ENCODE results near the gene OOSP4A. TPM values are rescaled to one million over a fixed set of nuclear protein-coding genes. Genes with fewer than 3 reads are reported as not detected.

The OOSP4A gene
- total and polyA plus RNA-seq, 4 donors, result 0.40 TPM; not detected in 3

DNA sequence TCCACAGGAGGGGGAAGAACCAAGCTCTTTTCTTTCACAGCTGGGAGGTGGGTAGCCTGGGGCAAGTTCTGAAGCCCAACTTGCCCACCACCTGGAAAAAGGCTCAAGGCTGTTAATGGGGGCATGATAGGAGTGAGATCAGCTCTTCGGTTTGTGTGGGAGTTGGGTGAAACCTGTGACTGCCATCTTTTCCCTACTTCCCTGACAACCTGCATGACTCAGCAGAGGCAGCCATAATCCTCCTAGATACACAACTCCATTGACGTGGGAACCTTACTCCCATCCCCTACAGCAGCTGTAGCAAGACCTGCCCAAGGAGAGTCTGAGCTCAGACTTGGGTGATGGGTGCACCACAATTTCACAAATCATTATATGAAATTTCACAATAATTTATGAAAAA lies 39.9 kb downstream of the OOSP4A start:
- Histone ChIP-seq H3K4me3 (no peak overlapping the region), H3K9me3 (ENCODE audit: control insufficient read depth in 4 of 4, insufficient read depth in 3 of 4, low read length in 3 of 4) (peaks cover 0 to 5% (median 0%) of the 10 kb centered on the region in 4 donors), H3K27ac (ENCODE audit: low read depth in 1 of 2, low read length in 1 of 2) (no peak overlapping the region), H3K27me3 (ENCODE audit: control insufficient read depth in 3 of 3, insufficient read depth in 3 of 3, low read length in 2 of 3) (no peaks in the 10 kb centered on the region), H3K36me3 (ENCODE audit: control insufficient read depth in 4 of 4, insufficient read depth in 4 of 4, low read length in 4 of 4) (no peaks in the 10 kb centered on the region), H3K9ac (ENCODE audit: insufficient read depth in 1 of 2, low read length in 2 of 2) (no peak overlapping the region), H3K4me1 (ENCODE audit: control insufficient read depth in 5 of 5, insufficient read depth in 5 of 5, low read length in 5 of 5) (no peaks in the 10 kb centered on the region)
- ATAC-seq (ENCODE audit: insufficient read depth, low FRiP score) (no peak), DNase-seq (no peak)
- TF ChIP-seq CTCF (IDR thresholded peaks at IDR 0.05; ENCODE audit: control extremely low read depth, extremely low read depth), result no peak
- 83 to 85% methylated on average over 2 of the region's 2 CpGs for WGBS, 2 donors

DNA sequence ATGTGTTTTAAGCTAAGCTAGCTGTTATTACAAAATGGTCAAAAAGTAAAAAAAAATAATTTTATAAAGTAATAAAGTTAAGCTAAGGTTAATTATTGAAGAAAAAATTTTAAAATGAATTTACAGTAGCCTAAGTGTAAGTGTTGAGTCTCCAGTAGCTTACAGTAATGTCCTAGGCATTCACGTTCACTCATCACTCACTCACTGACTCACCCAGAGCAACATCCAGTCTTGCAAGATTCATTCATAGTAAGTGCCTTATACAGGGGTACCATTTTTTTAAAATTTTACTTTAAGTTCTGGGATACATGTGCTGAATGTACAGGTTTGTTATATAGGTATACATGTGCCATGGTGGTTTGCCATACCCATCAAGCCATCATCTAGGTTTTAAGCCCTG lies 41.5 kb downstream of the OOSP4A start:
- Histone ChIP-seq H3K27me3 (ENCODE audit: control insufficient read depth in 3 of 3, insufficient read depth in 3 of 3, low read length in 2 of 3) (no peaks in the 10 kb centered on the region), H3K36me3 (ENCODE audit: control insufficient read depth in 4 of 4, insufficient read depth in 4 of 4, low read length in 4 of 4) (no peaks in the 10 kb centered on the region), H3K9ac (ENCODE audit: insufficient read depth in 1 of 2, low read length in 2 of 2) (no peak overlapping the region), H3K27ac (ENCODE audit: low read depth in 1 of 2, low read length in 1 of 2) (no peak overlapping the region), H3K9me3 (ENCODE audit: control insufficient read depth in 4 of 4, insufficient read depth in 3 of 4, low read length in 3 of 4) (peaks cover 0 to 5% (median 0%) of the 10 kb centered on the region in 4 donors), H3K4me3 (no peak overlapping the region), H3K4me1 (ENCODE audit: control insufficient read depth in 5 of 5, insufficient read depth in 5 of 5, low read length in 5 of 5) (no peaks in the 10 kb centered on the region)
- TF ChIP-seq CTCF (IDR thresholded peaks at IDR 0.05; ENCODE audit: control extremely low read depth, extremely low read depth), result no peak
- no peak for DNase-seq
- ATAC-seq (ENCODE audit: insufficient read depth, low FRiP score), result no peak
- 97 to 100% methylated on average over 1 of the region's 1 CpG for WGBS, 2 donors

- no peak for TF ChIP-seq CTCF (IDR thresholded peaks at IDR 0.05; ENCODE audit: control extremely low read depth, extremely low read depth)
- ATAC-seq (ENCODE audit: insufficient read depth, low FRiP score) (no peak), DNase-seq (no peak)
- Histone ChIP-seq H3K27ac (ENCODE audit: low read depth in 1 of 2, low read length in 1 of 2) (no peak within 1 kb of the TSS), H3K27me3 (ENCODE audit: control insufficient read depth in 3 of 3, insufficient read depth in 3 of 3, low read length in 2 of 3) (no peaks in the 10 kb centered on the region), H3K9me3 (ENCODE audit: control insufficient read depth in 4 of 4, insufficient read depth in 3 of 4, low read length in 3 of 4) (no peaks in the 10 kb centered on the region), H3K36me3 (ENCODE audit: control insufficient read depth in 4 of 4, insufficient read depth in 4 of 4, low read length in 4 of 4) (no peaks in the 10 kb centered on the region), H3K4me1 (ENCODE audit: control insufficient read depth in 5 of 5, insufficient read depth in 5 of 5, low read length in 5 of 5) (no peaks in the 10 kb centered on the region), H3K4me3 (no peak within 1 kb of the TSS), H3K9ac (ENCODE audit: insufficient read depth in 1 of 2, low read length in 2 of 2) (no peak within 1 kb of the TSS)
- 89 to 93% methylated on average over 1 of the region's 1 CpG for WGBS, 2 donors
These were observed 53.0 kb downstream of the OOSP4A start, which contains the start of gene OOSP4B for GRCh38 chr11:60016881-60017280. Gene OOSP4B, plus strand, starts transcription at chr11:60017181.

DNA sequence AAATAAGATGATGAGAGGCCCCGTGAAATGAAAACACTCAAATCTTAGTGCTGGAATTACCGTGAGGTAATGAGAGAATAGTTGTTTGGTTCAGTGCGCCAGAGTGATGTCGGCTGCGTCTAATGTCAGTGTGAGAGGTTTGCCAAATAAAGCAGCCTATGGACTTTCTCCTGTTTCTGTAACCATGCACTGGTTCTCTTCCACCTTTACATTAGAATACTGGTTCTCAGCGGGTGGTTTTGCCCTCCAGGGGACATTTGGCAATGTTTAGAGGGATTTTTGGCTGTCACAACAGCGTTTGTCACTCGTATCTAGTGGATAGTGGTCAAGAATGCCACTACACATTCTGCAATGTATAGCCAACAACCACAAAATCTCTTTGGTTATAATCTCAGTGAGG lies 54.2 kb downstream of the OOSP4A start:
- no peak for DNase-seq
- Histone ChIP-seq H3K36me3 (ENCODE audit: control insufficient read depth in 4 of 4, insufficient read depth in 4 of 4, low read length in 4 of 4) (no peaks in the 10 kb centered on the region), H3K9me3 (ENCODE audit: control insufficient read depth in 4 of 4, insufficient read depth in 3 of 4, low read length in 3 of 4) (no peaks in the 10 kb centered on the region), H3K4me3 (no peak overlapping the region), H3K27me3 (ENCODE audit: control insufficient read depth in 3 of 3, insufficient read depth in 3 of 3, low read length in 2 of 3) (no peaks in the 10 kb centered on the region), H3K4me1 (ENCODE audit: control insufficient read depth in 5 of 5, insufficient read depth in 5 of 5, low read length in 5 of 5) (no peaks in the 10 kb centered on the region), H3K27ac (ENCODE audit: low read depth in 1 of 2, low read length in 1 of 2) (no peak overlapping the region), H3K9ac (ENCODE audit: insufficient read depth in 1 of 2, low read length in 2 of 2) (no peak overlapping the region)
- TF ChIP-seq CTCF (IDR thresholded peaks at IDR 0.05; ENCODE audit: control extremely low read depth, extremely low read depth), result no peak
- WGBS, 2 donors, result 56 to 77% methylated on average over 8 of the region's 8 CpGs
- ATAC-seq (ENCODE audit: insufficient read depth, low FRiP score), result no peak

Data from lung (tissue), 12 donors.